ENCODE results near the gene SERPINB6. TPM values are rescaled to one million over a fixed set of nuclear protein-coding genes. Genes with fewer than 3 reads are reported as not detected.

SERPINB6 gene
- total and polyA plus RNA-seq, 9 of the 15 experiments (the other 6 are each of a cell fraction or from before 2014, with no cell fraction given): 86.6 to 211 (median 143) TPM

- TF ChIP-seq CHAMP1 (IDR thresholded peaks at IDR 0.05) (peak; percentile 97), RBM17 (IDR thresholded peaks at IDR 0.05; ENCODE audit: borderline replicate concordance, low read depth, low read length) (no peak), E2F8 (IDR thresholded peaks at IDR 0.05; ENCODE audit: low read depth, partially characterized antibody) (peak; percentile 70), ARNT (IDR thresholded peaks at IDR 0.05) (peak; percentile 74 to 100; a peak in 3 of 4 replicates), EGR1 (conservative IDR thresholded peaks at IDR 0.05) (0 out of 2 replicates have a peak, but pooled peaks have one; percentile 39), SMARCE1 (IDR thresholded peaks at IDR 0.05) (peak; percentile 97), CBX3 (IDR thresholded peaks at IDR 0.05; ENCODE audit: borderline replicate concordance in 1 of 2, low read length in 2 of 2) (peak in 1 of 2 experiments; percentile 93; a peak in 2 of 3 replicates), ZNF780A (CRISPR knock-in tag; IDR thresholded peaks at IDR 0.05) (no peak), ZNF584 (CRISPR knock-in tag; IDR thresholded peaks at IDR 0.05; ENCODE audit: low read depth) (peak; percentile 89), C11orf30 (IDR thresholded peaks at IDR 0.05; ENCODE audit: low read depth) (peak; percentile 97), POU5F1 (IDR thresholded peaks at IDR 0.05; ENCODE audit: borderline replicate concordance, low read depth, low read length, partially characterized antibody) (no peak), ZNF696 (CRISPR knock-in tag; conservative IDR thresholded peaks at IDR 0.05) (no peak), CREB1 (IDR thresholded peaks at IDR 0.05) (peak; percentile 71), CREB1 (CRISPR knock-in tag; IDR thresholded peaks at IDR 0.05) (peak; percentile 82), BACH1 (tag; IDR thresholded peaks at IDR 0.05) (peak; percentile 89), PRDM10 (IDR thresholded peaks at IDR 0.05; ENCODE audit: partially characterized antibody) (peak; percentile 50), SIRT6 (IDR thresholded peaks at IDR 0.05; ENCODE audit: low read depth, low read length) (no peak), TBP (optimal IDR thresholded peaks at IDR 0.05; ENCODE audit: low read depth, low read length) (peak; percentile 42), RBM25 (IDR thresholded peaks at IDR 0.05; ENCODE audit: low read depth, low read length, severe bottlenecking) (no peak)
These were observed 39.2 kb downstream of the SERPINB6 start (continued) for GRCh38 chr6:2931970-2932748.

Measured in K562 (cell line).